ENCODE measurements around the gene HOXB5.

DNA sequence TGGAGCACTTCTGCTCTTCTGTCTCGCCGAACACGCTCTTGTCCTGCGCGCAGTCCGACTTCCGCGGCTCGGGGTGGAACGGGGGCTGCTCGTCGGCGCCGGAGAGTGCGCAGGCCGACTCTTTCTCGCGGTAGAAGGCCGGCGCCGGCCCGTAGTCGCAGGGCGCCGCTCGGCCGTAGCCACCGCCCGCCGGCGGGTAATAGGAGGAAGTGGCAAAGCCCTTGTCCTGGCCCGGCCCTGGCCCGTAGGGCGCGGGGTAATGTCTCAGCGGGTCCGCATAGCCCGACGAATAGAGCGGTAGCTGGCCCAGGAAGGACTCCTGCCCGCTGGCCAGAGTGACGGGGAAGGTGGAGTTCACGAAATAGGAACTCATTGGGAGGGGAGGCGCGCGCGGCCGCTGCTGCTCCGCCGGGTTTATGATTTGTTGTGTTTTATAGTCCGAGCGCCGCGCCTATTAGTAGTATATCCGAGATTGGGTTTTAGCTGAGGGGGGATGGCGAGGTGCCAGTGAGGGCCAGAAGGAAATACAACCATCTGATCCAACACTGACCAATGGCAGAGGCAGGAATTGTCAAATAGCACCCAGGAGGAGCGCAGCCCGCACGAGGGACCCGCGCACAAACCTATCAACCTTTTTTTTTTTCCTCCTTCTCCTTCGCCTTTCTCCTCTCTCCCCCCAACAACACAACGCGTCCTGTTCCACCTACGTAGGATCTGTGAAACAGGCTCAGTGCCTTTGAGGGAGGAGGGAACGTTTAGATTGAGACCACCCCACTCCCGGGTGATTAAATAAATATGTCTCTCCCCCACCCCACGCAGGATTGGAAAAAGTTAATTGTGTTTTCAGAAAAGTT is 4.4 kb upstream of the HOXB5 start:
- TF ChIP-seq, protein P1, sequence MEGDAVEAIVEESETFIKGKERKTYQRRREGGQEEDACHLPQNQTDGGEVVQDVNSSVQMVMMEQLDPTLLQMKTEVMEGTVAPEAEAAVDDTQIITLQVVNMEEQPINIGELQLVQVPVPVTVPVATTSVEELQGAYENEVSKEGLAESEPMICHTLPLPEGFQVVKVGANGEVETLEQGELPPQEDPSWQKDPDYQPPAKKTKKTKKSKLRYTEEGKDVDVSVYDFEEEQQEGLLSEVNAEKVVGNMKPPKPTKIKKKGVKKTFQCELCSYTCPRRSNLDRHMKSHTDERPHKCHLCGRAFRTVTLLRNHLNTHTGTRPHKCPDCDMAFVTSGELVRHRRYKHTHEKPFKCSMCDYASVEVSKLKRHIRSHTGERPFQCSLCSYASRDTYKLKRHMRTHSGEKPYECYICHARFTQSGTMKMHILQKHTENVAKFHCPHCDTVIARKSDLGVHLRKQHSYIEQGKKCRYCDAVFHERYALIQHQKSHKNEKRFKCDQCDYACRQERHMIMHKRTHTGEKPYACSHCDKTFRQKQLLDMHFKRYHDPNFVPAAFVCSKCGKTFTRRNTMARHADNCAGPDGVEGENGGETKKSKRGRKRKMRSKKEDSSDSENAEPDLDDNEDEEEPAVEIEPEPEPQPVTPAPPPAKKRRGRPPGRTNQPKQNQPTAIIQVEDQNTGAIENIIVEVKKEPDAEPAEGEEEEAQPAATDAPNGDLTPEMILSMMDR (IDR thresholded peaks at IDR 0.05): no peak
- TF ChIP-seq POLR2A (IDR thresholded peaks at IDR 0.05): peak; percentile 37 to 73
